GM19035 (cell line): ENCODE data around the gene PBX2.
"Not testable (repeated sequence)": the region's sequence is repeated elsewhere in the genome, so short reads cannot be mapped to it uniquely, and the experiment has no call there.

Experiments used
- ATAC-seq: cut with Tn5 transposase; IDR thresholded peaks from one replicate; pipeline ENCODE4 v1.9.1; 2021; ENCODE audit not compliant: unreplicated experiment

The PBX2 gene

GRCh38 chr6:32203426-32204267, 13.6 kb upstream of the PBX2 start:
- no peak for ATAC-seq

- no peak for ATAC-seq
These were observed 12.2 kb upstream of the PBX2 start for GRCh38 chr6:32202186-32202585.

- ATAC-seq: no peak
These were observed 10.9 kb upstream of the PBX2 start for GRCh38 chr6:32200711-32201475.

GRCh38 chr6:32198866-32199265, 8.9 kb upstream of the PBX2 start:
- ATAC-seq: no peak

GRCh38 chr6:32198345-32198696, 8.3 kb upstream of the PBX2 start:
- no peak for ATAC-seq

- no peak for ATAC-seq
These were observed 6.9 kb upstream of the PBX2 start for GRCh38 chr6:32196682-32197616.

DNA sequence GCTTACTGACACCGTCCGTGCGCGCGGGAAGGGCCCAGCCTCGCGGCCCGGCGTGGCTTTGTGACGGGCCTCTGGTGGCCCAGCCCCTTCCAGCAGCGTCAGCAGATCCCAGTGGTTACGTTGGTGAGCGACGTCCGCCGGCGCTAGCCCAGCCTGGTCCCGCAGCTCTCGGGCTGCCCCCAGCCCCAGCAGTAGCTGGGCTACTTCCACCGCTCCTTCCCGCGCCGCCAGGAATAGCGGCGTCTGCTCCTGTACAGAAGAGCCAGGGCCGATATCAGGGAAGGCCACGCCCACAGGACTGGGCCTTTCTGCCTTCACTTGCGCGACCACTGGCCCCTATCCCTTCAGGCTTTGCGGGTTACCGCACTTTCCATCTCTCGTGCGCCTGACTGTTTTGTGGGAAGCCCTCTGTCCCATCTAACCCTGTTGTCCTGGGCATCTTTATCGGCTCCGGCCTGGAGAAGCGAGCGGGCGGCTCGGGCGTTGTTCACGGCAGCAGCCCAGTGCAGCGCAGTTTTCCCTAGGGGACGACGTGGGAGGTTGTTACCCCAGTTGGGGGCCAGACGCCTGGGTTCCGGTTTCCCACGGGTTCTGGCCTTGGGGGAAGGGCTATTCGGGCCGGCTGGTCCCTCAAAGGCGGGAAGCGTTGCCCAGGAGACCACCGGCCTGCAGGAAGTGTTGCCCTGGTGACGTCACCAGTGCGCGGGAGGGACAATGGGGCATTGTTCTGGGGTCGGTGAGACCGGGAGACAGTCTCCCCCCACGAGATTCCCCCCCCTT, 6.1 kb upstream of the PBX2 start:
- ATAC-seq: peak; percentile 75

DNA sequence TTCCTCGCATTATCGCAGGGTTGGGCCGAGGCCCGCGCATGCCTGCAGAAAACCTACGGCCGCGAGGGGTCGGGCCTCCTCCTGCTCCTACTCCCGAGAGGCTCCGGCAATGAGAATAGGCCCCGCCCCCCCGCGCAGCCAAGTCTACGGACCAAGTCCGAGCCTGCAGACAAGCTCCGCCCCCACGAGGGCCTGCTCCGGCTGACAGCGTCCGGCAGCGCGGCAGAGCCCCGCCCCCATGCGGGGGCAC, 5.6 kb upstream of the PBX2 start:
- ATAC-seq: peak; percentile 79

DNA sequence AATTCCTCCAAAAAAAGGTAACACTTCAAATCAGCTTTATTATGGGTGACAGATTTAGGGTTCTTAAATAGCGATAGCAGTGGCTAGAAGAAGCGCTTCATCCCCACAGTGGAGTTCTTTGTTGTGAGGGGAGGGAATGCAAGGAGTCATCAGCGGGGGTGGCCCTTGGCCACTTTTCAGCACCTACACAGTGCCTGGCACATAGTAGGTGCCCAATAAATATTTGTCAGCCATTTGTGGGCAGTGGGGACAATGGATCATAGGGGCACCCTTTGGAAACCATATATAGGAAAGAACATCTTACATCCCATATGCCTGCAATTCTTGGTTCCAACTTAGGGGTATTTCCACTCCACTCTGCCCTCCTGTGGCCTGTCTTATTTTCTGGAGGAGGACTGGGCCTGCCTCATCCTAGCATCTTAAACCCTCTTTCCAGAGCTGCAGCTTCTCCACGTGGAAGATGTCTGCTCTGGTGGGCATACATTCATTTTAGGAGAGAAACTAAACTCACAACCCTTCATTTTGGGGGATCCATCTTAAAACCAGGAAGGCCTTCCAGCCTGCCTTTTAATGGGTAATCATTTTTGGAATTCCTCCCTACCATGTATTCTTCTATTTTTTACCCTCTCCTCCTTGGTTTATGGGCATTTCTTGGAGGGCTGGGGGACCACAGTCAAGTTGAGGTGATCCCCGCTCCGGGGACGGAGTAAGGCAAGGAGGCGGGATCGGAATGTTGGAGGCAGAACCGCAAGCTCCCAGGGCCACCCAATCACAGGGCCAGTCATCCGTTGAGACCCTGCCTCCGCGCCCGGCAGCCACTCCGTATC, 5.0 kb upstream of the PBX2 start:
- ATAC-seq: no peak

DNA sequence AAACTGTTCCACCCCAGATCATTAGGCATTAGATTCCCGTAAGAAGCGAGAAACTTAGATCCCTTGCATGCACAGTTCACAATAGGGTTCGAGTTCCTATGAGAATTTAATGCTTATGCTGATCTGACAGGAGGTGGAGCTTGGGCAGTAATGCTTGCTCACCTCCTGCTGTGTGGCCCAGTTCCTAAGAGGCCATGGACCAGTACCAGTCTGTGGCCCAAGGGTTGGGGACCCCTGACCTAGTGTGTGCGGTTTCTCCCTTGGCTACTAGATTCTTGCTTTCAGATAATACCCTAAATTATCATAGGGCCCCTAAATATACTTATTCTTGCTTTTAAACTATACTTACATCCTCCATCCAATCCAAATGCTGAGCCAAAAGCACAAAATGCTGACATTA, 4.4 kb upstream of the PBX2 start:
- no peak for ATAC-seq

DNA sequence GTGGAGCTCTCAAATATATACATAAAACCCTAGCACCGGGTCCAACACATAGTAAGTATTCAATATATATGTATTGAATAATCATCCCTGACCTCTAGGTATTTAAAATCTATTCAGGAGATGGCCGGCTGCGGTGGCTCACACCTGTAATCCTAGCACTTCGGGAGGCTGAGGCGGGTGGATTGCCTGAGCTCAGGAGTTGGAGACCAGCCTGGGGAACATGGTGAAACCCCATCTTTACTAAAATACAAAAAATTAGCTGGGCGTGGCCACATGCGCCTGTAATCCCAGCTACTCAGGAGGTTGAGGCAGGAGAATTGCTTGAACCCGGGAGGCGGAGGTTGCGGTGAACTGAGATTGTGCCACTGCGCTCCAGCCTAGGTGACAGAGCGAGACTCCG, 3.1 kb upstream of the PBX2 start:
- ATAC-seq: not testable (repeated sequence)

- ATAC-seq: no peak
These were observed 2.6 kb upstream of the PBX2 start, which contains the start of gene GPSM3 for GRCh38 chr6:32192608-32193039. Gene GPSM3, minus strand, starts transcription at chr6:32192643. Its CDS starts 130 bp downstream, at chr6:32192513.

DNA sequence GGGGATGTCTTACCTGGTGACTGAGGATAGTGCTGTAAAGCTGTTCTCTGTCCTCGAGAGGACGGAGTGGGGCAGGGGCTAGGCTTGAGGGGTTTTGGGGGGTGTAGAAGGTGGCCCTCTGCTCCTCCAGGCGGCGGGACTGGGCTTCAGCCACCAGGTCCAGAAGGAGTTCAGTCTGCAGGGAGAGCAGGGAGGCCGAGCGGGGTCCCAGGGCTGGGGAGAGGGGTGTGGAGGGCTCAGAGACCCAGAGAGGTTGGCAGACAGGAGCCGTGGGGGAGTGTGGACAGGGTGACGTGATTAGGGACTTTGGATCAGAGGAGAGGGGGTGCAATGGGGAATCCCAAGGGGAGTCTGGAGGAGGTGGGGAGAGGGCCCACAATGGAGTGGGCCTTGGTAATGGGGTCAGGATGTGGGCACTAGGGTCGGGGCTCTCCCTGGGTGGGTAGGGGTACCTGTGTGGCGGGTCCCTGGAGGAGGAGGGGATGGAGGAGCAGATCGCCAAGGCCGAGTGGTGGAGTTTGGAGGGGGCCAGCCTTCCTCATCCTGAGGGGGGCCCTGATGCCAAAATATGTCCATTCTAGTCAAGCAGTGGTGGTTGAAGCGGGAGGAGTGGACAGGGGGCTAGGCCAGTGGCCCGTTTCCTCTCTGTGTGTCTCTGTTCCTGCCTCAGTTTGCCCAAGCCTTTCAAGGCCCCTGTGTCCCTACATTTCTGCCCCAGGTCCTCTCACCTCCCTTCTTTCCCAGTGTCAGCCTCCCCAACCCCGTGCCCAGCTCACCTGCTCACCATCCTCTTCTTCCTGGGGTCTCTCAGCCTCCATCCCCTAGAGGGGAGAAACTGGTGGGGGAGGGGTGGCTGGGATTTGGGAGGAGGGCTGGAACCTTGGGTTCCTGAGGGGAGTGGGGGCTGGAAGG, 1.9 kb upstream of the PBX2 start:
- no peak for ATAC-seq

- ATAC-seq: no peak
These were observed 1.1 kb upstream of the PBX2 start for GRCh38 chr6:32190911-32191677.

- ATAC-seq: no peak
These were observed 304 bp downstream of the PBX2 start for GRCh38 chr6:32189742-32190053.

DNA sequence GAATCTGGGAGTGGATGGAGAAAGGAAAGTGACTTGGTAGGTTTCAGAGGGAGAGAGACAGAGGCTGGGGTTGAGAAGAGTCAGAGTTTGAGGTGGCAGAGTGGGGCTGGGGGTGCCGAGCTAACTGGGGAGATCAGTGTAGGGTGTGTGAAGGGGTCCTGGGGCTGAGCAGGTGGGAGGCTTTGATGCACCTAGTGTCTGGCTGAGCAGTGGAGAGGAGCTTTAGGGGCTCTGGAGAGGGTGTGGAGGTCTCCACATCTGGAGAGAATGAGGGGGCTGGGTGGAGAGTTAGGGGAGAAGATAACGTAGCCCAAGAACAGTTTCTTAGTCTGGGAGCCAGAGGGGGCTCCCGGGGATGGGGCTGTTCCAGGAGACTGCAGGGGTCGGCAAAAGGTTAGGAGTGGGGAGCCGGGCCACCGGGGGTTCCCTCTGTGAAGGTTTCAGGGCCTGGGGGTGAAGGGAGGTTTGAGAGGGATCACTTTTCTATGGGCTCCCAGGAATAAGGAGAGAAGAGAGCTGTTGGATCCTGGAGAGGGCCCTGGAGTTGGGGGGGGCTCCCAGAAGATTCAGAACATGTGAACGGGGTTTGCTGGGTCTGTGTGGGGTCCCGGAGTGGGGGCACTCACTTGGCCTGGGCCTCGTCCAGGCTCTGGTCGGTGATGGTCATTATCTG, 797 bp downstream of the PBX2 start:
- no peak for ATAC-seq

- no peak for ATAC-seq
These were observed 1.5 kb downstream of the PBX2 start for GRCh38 chr6:32188381-32189068.
